Measurements from ENCODE around the gene KCNJ10.

KCNJ10 gene

GRCh38 chr1:159990005-159990404, 80.0 kb downstream of the KCNJ10 start:
- Mint-ChIP-seq H3K27ac (no peak overlapping the region), H3K4me3 (no peak overlapping the region), H3K27me3 (peaks cover 17% of the 10 kb centered on the region), H3K9me3 (no peaks in the 10 kb centered on the region), H3K4me1 (ENCODE audit: low read depth) (peaks cover 9% of the 10 kb centered on the region), H3K36me3 (ENCODE audit: low read depth) (no peaks in the 10 kb centered on the region)

DNA sequence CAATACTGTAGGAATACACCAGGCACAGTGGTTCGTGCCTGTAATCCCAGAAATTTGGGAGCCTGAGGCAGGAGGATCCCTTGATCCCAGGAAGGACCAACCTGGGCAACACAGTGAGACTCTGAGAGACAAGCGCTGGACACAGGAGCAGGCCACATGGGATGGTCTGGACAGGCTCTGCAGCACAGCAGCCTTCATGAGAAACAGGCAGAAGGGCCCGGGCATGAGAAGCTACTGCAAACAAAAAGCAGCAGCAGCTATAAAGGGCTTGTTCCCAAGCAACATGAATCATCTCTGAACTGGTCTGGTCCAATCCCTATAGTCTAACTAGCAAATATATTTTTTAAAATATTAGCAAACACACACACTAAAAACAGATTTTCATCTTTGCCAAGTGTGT, 80.4 kb downstream of the KCNJ10 start:
- Mint-ChIP-seq H3K27me3 (peaks cover 17% of the 10 kb centered on the region), H3K4me3 (no peak overlapping the region), H3K27ac (no peak overlapping the region), H3K9me3 (no peaks in the 10 kb centered on the region), H3K4me1 (ENCODE audit: low read depth) (peaks cover 9% of the 10 kb centered on the region), H3K36me3 (ENCODE audit: low read depth) (no peaks in the 10 kb centered on the region)

DNA sequence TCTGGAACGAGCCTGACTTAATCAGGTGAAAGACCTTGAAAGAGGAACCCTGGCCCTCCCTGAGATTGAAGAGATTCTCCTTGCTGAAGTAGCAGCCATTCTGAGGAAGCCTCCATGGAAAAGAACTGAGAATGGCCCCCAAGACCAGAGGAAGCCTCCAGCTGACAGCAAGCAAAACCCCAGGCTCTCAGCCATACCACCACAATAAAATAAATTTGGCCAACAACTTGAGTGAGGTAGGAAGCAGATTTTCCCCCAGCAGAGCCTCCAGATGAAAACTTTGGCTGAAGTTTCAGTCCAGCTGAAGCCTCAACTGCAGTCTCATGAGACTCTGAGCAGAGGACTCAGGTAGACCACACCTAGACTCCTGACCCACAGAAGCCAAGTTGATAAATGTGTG, 82.0 kb downstream of the KCNJ10 start:
- Mint-ChIP-seq H3K27me3 (peaks cover 22% of the 10 kb centered on the region), H3K27ac (no peak overlapping the region), H3K4me1 (ENCODE audit: low read depth) (peaks cover 9% of the 10 kb centered on the region), H3K4me3 (no peak overlapping the region), H3K9me3 (no peaks in the 10 kb centered on the region), H3K36me3 (ENCODE audit: low read depth) (no peaks in the 10 kb centered on the region)

DNA sequence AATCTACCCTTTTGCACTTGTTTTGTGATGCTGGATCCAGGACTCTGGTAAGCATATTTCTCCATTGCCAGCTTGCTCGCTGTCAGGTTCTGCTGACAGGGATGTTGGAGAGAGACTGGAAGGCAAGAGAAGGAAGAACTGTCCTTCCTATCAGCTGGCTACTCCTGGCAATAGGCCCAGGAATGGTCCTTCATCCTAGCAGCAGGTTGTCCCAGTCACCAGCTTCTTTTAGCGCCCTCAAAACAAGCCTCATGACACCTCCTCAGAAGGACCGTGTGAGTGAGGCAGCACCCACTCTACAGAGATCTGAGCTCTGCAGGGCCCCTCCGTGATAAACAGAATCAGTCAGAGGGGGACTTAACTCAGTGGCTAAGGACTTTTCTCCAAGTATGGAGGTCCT, 82.8 kb downstream of the KCNJ10 start:
- Mint-ChIP-seq H3K4me3 (no peak overlapping the region), H3K27ac (no peak overlapping the region), H3K27me3 (peaks cover 20% of the 10 kb centered on the region), H3K4me1 (ENCODE audit: low read depth) (peaks cover 9% of the 10 kb centered on the region), H3K36me3 (ENCODE audit: low read depth) (no peaks in the 10 kb centered on the region), H3K9me3 (no peaks in the 10 kb centered on the region)

GRCh38 chr1:159986531-159986930, 83.4 kb downstream of the KCNJ10 start:
- Mint-ChIP-seq H3K27ac (no peak overlapping the region), H3K36me3 (ENCODE audit: low read depth) (no peaks in the 10 kb centered on the region), H3K27me3 (peaks cover 20% of the 10 kb centered on the region), H3K4me1 (ENCODE audit: low read depth) (peaks cover 7% of the 10 kb centered on the region), H3K4me3 (no peak overlapping the region), H3K9me3 (no peaks in the 10 kb centered on the region)

GRCh38 chr1:159986093-159986492, 83.9 kb downstream of the KCNJ10 start:
- H3K4me1 Mint-ChIP-seq (ENCODE audit: low read depth): peaks cover 2% of the 10 kb centered on the region

DNA sequence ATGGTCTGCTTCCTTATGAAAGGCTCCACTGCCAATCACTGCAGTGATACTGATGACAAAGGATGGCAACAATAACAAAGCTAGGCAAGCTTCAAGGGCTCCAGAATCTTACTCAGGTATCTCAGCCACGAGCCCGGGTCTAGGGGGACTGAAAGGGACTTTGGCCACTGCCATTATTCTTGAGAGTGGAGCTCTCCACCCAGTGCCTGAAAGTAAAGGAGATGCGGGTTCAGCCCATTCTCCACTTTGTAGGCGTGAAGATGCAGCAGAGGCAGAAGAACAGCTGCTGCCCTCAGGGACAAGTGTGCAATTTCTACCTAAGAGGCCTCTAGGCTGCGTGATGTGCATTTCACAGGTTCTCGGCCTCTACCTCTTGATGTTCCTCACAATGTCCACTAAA, 84.5 kb downstream of the KCNJ10 start:
- Mint-ChIP-seq H3K36me3 (ENCODE audit: low read depth) (no peaks in the 10 kb centered on the region), H3K27me3 (peaks cover 17% of the 10 kb centered on the region), H3K4me3 (no peak overlapping the region), H3K4me1 (ENCODE audit: low read depth) (no peaks in the 10 kb centered on the region), H3K9me3 (no peaks in the 10 kb centered on the region), H3K27ac (no peak overlapping the region)

More at GRCh38 chr1:159986093-159986492, 83.9 kb downstream of the KCNJ10 start:
- H3K4me3 Mint-ChIP-seq: no peak overlapping the region
- peaks cover 17% of the 10 kb centered on the region for H3K27me3 Mint-ChIP-seq
- H3K9me3 Mint-ChIP-seq: no peaks in the 10 kb centered on the region
- H3K27ac Mint-ChIP-seq: no peak overlapping the region
- H3K36me3 Mint-ChIP-seq (ENCODE audit: low read depth): no peaks in the 10 kb centered on the region

- H3K4me3 Mint-ChIP-seq: no peak overlapping the region
- H3K9me3 Mint-ChIP-seq: no peaks in the 10 kb centered on the region
- H3K4me1 Mint-ChIP-seq (ENCODE audit: low read depth): no peaks in the 10 kb centered on the region
- H3K27ac Mint-ChIP-seq: no peak overlapping the region
- H3K27me3 Mint-ChIP-seq: peaks cover 25% of the 10 kb centered on the region
- no peaks in the 10 kb centered on the region for H3K36me3 Mint-ChIP-seq (ENCODE audit: low read depth)
Measured at GRCh38 chr1:159983681-159984080, 86.3 kb downstream of the KCNJ10 start.

DNA sequence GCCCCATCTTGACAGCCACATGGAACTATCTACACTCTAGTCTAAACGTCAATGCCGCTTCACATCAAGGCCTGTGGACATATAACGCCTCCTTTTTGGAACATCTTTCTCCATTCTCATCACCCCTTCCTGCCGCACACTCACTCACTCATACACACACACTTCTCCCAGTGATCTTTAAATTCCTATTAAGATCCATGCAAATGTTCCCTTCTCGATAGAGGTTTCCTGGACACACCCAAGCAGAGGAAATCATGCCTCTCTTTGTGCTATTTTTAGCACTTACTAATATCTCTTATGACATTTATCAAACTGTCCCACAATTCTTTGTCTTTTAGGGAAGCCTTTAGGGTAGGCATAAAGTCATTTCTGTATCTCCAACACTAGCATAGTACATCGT, 87.7 kb downstream of the KCNJ10 start:
- H3K27me3 Mint-ChIP-seq: peaks cover 25% of the 10 kb centered on the region
- H3K27ac Mint-ChIP-seq: no peak overlapping the region
- H3K9me3 Mint-ChIP-seq: no peaks in the 10 kb centered on the region
- no peak overlapping the region for H3K4me3 Mint-ChIP-seq
- no peaks in the 10 kb centered on the region for H3K4me1 Mint-ChIP-seq (ENCODE audit: low read depth)
- H3K36me3 Mint-ChIP-seq (ENCODE audit: low read depth): no peaks in the 10 kb centered on the region

- Mint-ChIP-seq H3K4me1 (ENCODE audit: low read depth) (no peaks in the 10 kb centered on the region), H3K4me3 (no peak overlapping the region), H3K27ac (no peak overlapping the region)
Measured at GRCh38 chr1:159981351-159982055, 88.5 kb downstream of the KCNJ10 start.

GRCh38 chr1:159980786-159981185, 89.2 kb downstream of the KCNJ10 start:
- no peaks in the 10 kb centered on the region for H3K9me3 Mint-ChIP-seq
- H3K4me1 Mint-ChIP-seq (ENCODE audit: low read depth): no peaks in the 10 kb centered on the region
- H3K27ac Mint-ChIP-seq: no peak overlapping the region
- no peaks in the 10 kb centered on the region for H3K36me3 Mint-ChIP-seq (ENCODE audit: low read depth)
- no peak overlapping the region for H3K4me3 Mint-ChIP-seq
- peaks cover 25% of the 10 kb centered on the region for H3K27me3 Mint-ChIP-seq

More at GRCh38 chr1:159981351-159982055, 88.5 kb downstream of the KCNJ10 start:
- H3K9me3 Mint-ChIP-seq: no peaks in the 10 kb centered on the region
- H3K36me3 Mint-ChIP-seq (ENCODE audit: low read depth): no peaks in the 10 kb centered on the region
- H3K27me3 Mint-ChIP-seq: peaks cover 25% of the 10 kb centered on the region

DNA sequence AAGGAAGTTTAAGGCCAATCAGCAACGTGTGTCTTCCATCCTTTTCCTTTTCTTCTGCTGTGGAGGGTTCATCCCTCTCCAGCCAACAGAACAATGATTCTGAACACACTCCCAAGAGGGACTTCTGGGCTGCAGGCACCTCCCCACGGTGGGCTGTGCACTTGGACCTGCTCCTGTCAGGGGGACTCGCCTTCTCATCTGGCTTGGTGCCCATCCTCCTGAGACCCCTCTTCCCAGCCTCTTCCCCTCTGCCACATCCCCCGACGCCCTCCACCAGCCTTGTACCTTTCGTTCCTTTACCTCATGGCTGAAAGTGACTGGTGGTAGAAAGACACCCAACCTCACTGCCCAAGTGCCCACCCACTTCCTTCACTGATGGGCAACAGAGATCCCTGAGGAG, 89.9 kb downstream of the KCNJ10 start:
- Mint-ChIP-seq H3K27ac (no peak overlapping the region), H3K4me1 (ENCODE audit: low read depth) (no peaks in the 10 kb centered on the region), H3K27me3 (peaks cover 25% of the 10 kb centered on the region), H3K36me3 (ENCODE audit: low read depth) (no peaks in the 10 kb centered on the region), H3K4me3 (no peak overlapping the region), H3K9me3 (no peaks in the 10 kb centered on the region)

GRCh38 chr1:159979257-159979656, 90.7 kb downstream of the KCNJ10 start:
- Mint-ChIP-seq H3K9me3 (no peaks in the 10 kb centered on the region), H3K27me3 (peaks cover 25% of the 10 kb centered on the region), H3K4me1 (ENCODE audit: low read depth) (no peaks in the 10 kb centered on the region), H3K27ac (no peak overlapping the region), H3K4me3 (no peak overlapping the region), H3K36me3 (ENCODE audit: low read depth) (no peaks in the 10 kb centered on the region)

DNA sequence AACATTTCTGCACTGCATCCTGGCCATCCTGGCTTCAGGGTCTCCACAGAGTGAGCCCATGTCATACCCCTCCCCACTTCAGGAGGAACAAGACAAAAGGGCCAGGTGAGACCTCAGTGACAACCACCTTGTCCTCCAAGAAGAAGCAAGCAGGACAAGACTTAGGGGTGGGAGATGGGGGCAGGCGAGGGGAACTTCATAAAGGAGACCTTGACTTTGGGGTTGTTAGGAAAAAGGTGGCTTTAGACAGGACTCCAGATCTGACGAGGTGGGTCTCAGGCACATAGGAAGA, 91.9 kb downstream of the KCNJ10 start:
- no peaks in the 10 kb centered on the region for H3K4me1 Mint-ChIP-seq (ENCODE audit: low read depth)
- H3K27me3 Mint-ChIP-seq: peaks cover 21% of the 10 kb centered on the region
- H3K9me3 Mint-ChIP-seq: no peaks in the 10 kb centered on the region
- no peak overlapping the region for H3K4me3 Mint-ChIP-seq
- no peak overlapping the region for H3K27ac Mint-ChIP-seq
- no peaks in the 10 kb centered on the region for H3K36me3 Mint-ChIP-seq (ENCODE audit: low read depth)

DNA sequence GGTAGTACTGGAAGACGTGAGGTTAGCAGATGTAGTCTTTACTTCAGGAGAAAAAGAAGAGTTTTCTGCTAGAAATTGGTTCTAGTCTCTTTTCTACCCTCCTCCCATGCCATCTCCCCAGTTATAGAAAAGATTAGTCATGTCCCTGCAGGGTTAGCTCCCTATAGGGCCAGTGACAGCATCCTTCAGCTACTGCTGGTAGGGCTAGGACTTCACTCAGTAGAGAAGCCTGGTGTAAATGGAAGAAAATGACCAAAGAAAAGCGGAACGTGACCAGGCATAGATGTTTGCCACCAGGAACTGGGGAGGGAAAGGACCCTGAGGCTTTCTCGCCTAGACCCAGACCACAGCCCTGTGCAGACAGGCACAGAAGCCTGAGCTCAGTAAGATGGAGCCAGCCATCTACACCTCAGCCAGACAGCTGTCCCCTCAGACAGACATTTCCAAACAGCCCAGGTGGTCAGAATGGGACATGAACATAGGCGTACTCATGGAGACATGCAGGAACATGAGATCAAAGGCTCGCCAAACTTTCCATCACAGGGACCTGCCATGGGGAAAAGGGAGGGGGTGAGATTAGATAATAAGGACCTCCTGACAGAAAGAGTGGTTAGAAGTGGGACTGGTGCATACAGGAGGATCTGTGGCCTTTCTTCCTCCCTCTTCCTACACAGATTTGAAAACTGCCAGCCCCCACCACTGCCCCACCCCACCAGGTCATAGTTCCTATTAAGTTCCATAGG, 92.4 kb downstream of the KCNJ10 start:
- Mint-ChIP-seq H3K27ac (no peak overlapping the region), H3K4me1 (ENCODE audit: low read depth) (no peaks in the 10 kb centered on the region), H3K9me3 (no peaks in the 10 kb centered on the region), H3K27me3 (peaks cover 19% of the 10 kb centered on the region), H3K4me3 (no peak overlapping the region), H3K36me3 (ENCODE audit: low read depth) (no peaks in the 10 kb centered on the region)

All from stimulated activated naive CD8-positive, alpha-beta T cell treated with anti-CD3 and anti-CD28 coated beads, Interleukin-15, Interleukin-2, amounts not matched to agents 100 ng/mL and 50 ng/mL, for 24 hours (primary cell).